Esophagus squamous epithelium (tissue), 4 donors: ENCODE results near the gene GUCY1A1.

ENCODE experiments used
- POLR2A ChIP-seq, 4 donors: fragments of 450-650 bp; IDR thresholded peaks; one replicate each; pipeline ENCODE4 v1.6.1; 2017; ENCODE audit warnings: antibody characterized with exemption in 4 of 4, mild to moderate bottlenecking in 4 of 4, moderate library complexity in 3 of 4
- TF ChIP-seq, protein P1 (sequence below), 6 experiments: fragments of 450-650 bp in 4 of 6; fragments of 200-600 bp in 2 of 6; sonication (generic) in 2 of 6; IDR thresholded peaks; one replicate each; pipeline ENCODE4 v1.5.1; 2016 to 2019; ENCODE audit warnings: antibody characterized with exemption in 6 of 6, mild to moderate bottlenecking in 4 of 6, moderate library complexity in 4 of 6

DNA sequence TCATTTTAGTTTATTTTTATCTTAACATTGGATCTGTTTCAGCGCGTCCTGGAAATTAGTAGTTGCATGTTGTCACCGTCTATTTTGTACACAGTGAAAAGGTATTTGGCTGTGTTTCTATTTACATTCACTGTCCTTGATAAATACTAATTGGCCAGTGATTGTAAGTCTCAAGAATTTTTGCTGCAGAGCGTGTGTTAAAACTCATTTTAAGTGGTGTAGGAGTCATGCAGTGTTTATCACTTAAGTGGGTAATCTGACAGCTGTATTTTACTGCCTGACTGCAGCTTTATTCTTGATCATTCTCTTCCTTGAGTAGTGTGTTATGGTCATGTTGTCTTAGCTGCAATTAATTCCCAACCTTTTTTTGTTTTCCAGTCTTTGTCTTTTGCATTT lies 9.8 kb downstream of the GUCY1A1 start:
- TF ChIP-seq, protein P1, sequence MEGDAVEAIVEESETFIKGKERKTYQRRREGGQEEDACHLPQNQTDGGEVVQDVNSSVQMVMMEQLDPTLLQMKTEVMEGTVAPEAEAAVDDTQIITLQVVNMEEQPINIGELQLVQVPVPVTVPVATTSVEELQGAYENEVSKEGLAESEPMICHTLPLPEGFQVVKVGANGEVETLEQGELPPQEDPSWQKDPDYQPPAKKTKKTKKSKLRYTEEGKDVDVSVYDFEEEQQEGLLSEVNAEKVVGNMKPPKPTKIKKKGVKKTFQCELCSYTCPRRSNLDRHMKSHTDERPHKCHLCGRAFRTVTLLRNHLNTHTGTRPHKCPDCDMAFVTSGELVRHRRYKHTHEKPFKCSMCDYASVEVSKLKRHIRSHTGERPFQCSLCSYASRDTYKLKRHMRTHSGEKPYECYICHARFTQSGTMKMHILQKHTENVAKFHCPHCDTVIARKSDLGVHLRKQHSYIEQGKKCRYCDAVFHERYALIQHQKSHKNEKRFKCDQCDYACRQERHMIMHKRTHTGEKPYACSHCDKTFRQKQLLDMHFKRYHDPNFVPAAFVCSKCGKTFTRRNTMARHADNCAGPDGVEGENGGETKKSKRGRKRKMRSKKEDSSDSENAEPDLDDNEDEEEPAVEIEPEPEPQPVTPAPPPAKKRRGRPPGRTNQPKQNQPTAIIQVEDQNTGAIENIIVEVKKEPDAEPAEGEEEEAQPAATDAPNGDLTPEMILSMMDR (IDR thresholded peaks at IDR 0.05): no peak
- no peak for TF ChIP-seq POLR2A (IDR thresholded peaks at IDR 0.05)
